ENCODE data around the gene COPG2. TPM values are rescaled to one million over a fixed set of nuclear protein-coding genes. Genes with fewer than 3 reads are reported as not detected.

Gene COPG2
- total and polyA plus RNA-seq, 2 of the 8 experiments (the other 6 are each of a cell fraction or from before 2014, with no cell fraction given) = 50.3 to 53.1 TPM

- no peak for TF ChIP-seq CHD7 (IDR thresholded peaks at IDR 0.05; ENCODE audit: insufficient replicate concordance, low read length)
- no peak for TF ChIP-seq CHD1 (IDR thresholded peaks at IDR 0.05; ENCODE audit: low read depth, low read length)
- TF ChIP-seq CTCF (IDR thresholded peaks at IDR 0.05; ENCODE audit: control extremely low read depth in 1 of 3, insufficient read depth in 1 of 3, low read depth in 1 of 3, low read length in 3 of 3) = peak; percentile 78 to 89 (median 82)
- TF ChIP-seq CTBP2 (IDR thresholded peaks at IDR 0.05; ENCODE audit: borderline replicate concordance, insufficient read depth, insufficient read length, low read length) = no peak
- TF ChIP-seq TAF1 (IDR thresholded peaks at IDR 0.05; ENCODE audit: low read depth, low read length) = peak; percentile 80
- no peak for TF ChIP-seq KDM5A (IDR thresholded peaks at IDR 0.05; ENCODE audit: low read length)
- TF ChIP-seq CREB1 (IDR thresholded peaks at IDR 0.05) = peak; percentile 80
Measured at GRCh38 chr7:130486114-130486953, 182.2 kb downstream of the COPG2 start (continued).

All from H1 (cell line).